CD14-positive monocyte (primary cell): ENCODE measurements around the gene PTGER1. TPM values are rescaled to one million over a fixed set of nuclear protein-coding genes. Genes with fewer than 3 reads are reported as not detected.
A peak's percentile ranks its signal among the peaks of the same experiment; 100 is the strongest.
"Not testable (repeated sequence)": the region's sequence is repeated elsewhere in the genome, so short reads cannot be mapped to it uniquely, and the experiment has no call there.

Source experiments
- DNase-seq, 3 donors: peaks; one replicate each; pipeline ENCODE4 v3.0.0-alpha.2; 2011 to 2022
- H2AFZ ChIP-seq: 2 replicates; pipeline ENCODE4 v1.6.0; 2012; ENCODE audit warnings: mild to moderate bottlenecking, low read depth, low read length, inconsistent platforms; ENCODE audit not compliant: insufficient read depth, poor library complexity, severe bottlenecking
- H3K27ac ChIP-seq, 2 donors: 1 replicate in 1 of 2; 2 replicates in 1 of 2; pipeline ENCODE4 v1.5.1; 2012 to 2013; ENCODE audit warnings: low read length in 2 of 2, control low read depth in 1 of 2, inconsistent platforms in 1 of 2, low read depth in 1 of 2, mild to moderate bottlenecking in 1 of 2
- H3K27me3 ChIP-seq, 2 donors: one replicate each; pipeline versions ENCODE4 v1.6.0 to v1.6.1; 2011 to 2013; ENCODE audit warnings: low read length in 2 of 2; ENCODE audit not compliant: control insufficient read depth in 2 of 2, insufficient read depth in 2 of 2
- H3K36me3 ChIP-seq, 2 donors: replicated peaks in 1 of 2; 1 replicate in 1 of 2; 2 replicates in 1 of 2; pipeline versions ENCODE4 v1.5.1 to v1.6.1; 2012 to 2013; ENCODE audit warnings: low read length in 2 of 2, control low read depth in 1 of 2, inconsistent platforms in 1 of 2, mild to moderate bottlenecking in 1 of 2; ENCODE audit not compliant: insufficient read depth in 2 of 2, control insufficient read depth in 1 of 2
- H3K4me1 ChIP-seq, 2 donors: 1 replicate in 1 of 2; 2 replicates in 1 of 2; pipeline versions ENCODE4 v1.5.1 to v1.6.1; 2012 to 2013; ENCODE audit warnings: low read length in 2 of 2, control low read depth in 1 of 2, inconsistent platforms in 1 of 2, mild to moderate bottlenecking in 1 of 2, moderate library complexity in 1 of 2; ENCODE audit not compliant: insufficient read depth in 2 of 2, control insufficient read depth in 1 of 2
- H3K4me2 ChIP-seq: replicated peaks from 2 replicates; pipeline ENCODE3; 2012; ENCODE audit warnings: low read length, moderate library complexity, mild to moderate bottlenecking; ENCODE audit not compliant: poor library complexity, severe bottlenecking; ENCODE audit errors: extremely low read depth
- H3K4me3 ChIP-seq, 3 experiments: fragments of 200-600 bp in 1 of 3; sonication (generic) in 1 of 3; replicated peaks in 1 of 3; 1 replicate in 2 of 3; 2 replicates in 1 of 3; pipeline ENCODE4 v1.5.1; 2011 to 2013; ENCODE audit warnings: low read length in 3 of 3, mild to moderate bottlenecking in 3 of 3, control low read depth in 2 of 3, low read depth in 2 of 3, inconsistent platforms in 1 of 3, moderate library complexity in 1 of 3
- H3K79me2 ChIP-seq: 2 replicates; pipeline ENCODE4 v1.6.0; 2012; ENCODE audit warnings: mild to moderate bottlenecking, control low read depth, inconsistent platforms, low read length, moderate library complexity; ENCODE audit not compliant: insufficient read depth
- H3K9ac ChIP-seq: 2 replicates; pipeline ENCODE4 v1.6.0; 2017; ENCODE audit warnings: low read length, mild to moderate bottlenecking; ENCODE audit not compliant: insufficient read depth, poor library complexity, severe bottlenecking
- H3K9me3 ChIP-seq, 2 donors: replicated peaks in 1 of 2; 1 replicate in 1 of 2; 2 replicates in 1 of 2; pipeline versions ENCODE4 v1.5.1 to v1.6.1; 2012 to 2013; ENCODE audit warnings: low read length in 2 of 2, control low read depth in 1 of 2; ENCODE audit not compliant: control insufficient read depth in 1 of 2, insufficient read depth in 1 of 2
- H4K20me1 ChIP-seq: 2 replicates; pipeline ENCODE4 v1.6.0; 2012; ENCODE audit warnings: mild to moderate bottlenecking, low read length, control low read depth, moderate library complexity; ENCODE audit not compliant: insufficient read depth
- H3K27ac Mint-ChIP-seq, 7 donors: one replicate each; pipeline ENCODE4 v1.8.0; 2020; ENCODE audit warnings: mild to moderate bottlenecking in 7 of 7, mixed read lengths in 7 of 7, moderate library complexity in 6 of 7, inconsistent platforms in 2 of 7
- H3K27me3 Mint-ChIP-seq, 3 donors: one replicate each; pipeline ENCODE4 v1.8.0; 2021 to 2022; ENCODE audit warnings: low read depth in 3 of 3, mild to moderate bottlenecking in 3 of 3, mixed read lengths in 3 of 3, moderate library complexity in 3 of 3, inconsistent platforms in 1 of 3
- H3K36me3 Mint-ChIP-seq, 2 donors: one replicate each; pipeline ENCODE4 v1.8.0; 2020; ENCODE audit warnings: mixed read lengths in 2 of 2, inconsistent platforms in 1 of 2, mild to moderate bottlenecking in 1 of 2
- H3K4me1 Mint-ChIP-seq: one replicate; pipeline ENCODE4 v1.8.0; 2020; ENCODE audit warnings: mild to moderate bottlenecking, mixed read lengths
- H3K4me3 Mint-ChIP-seq, 2 donors: one replicate each; pipeline ENCODE4 v1.8.0; 2020; ENCODE audit warnings: mild to moderate bottlenecking in 2 of 2, mixed read lengths in 2 of 2, moderate library complexity in 1 of 2
- H3K9me3 Mint-ChIP-seq, 7 donors: one replicate each; pipeline ENCODE4 v1.8.0; 2020 to 2022; ENCODE audit warnings: mixed read lengths in 7 of 7, mild to moderate bottlenecking in 6 of 7, moderate library complexity in 6 of 7, inconsistent platforms in 2 of 7
- CTCF ChIP-seq: fragments of 200-600 bp; IDR thresholded peaks from one replicate; pipeline ENCODE4 v1.8.0; 2022; ENCODE audit warnings: antibody characterized with exemption, mild to moderate bottlenecking
- WGBS: methylation state at CpG from one replicate; pipeline ENCODE4 v1.1.5; 2013; ENCODE audit warnings: missing lambda C conversion rate; ENCODE audit not compliant: insufficient coverage; 5-methylcytosine and 5-hydroxymethylcytosine counted together
- intact Hi-C, 2 donors: fragments of 100-400 bp; cut with micrococcal nuclease; formaldehyde crosslinking; loops; one replicate each; pipeline versions ENCODE4 v1.15.0 to v1.15.1; 2023
- polyA plus RNA-seq, 3 donors: library from polyadenylated mRNA; depleted of rRNA in 1 of 3; unstranded in 2 of 3; stranded (reverse) in 1 of 3; fragments of 300-500 nt in 2 of 3; fragments of >200 nt in 1 of 3; fragmentation: Illumina TruSeq in 2 of 3; gene quantifications; 1 replicate in 2 of 3; 2 replicates in 1 of 3; pipeline ENCODE4 v1.2.3, GENCODE V29; 2012 to 2021

PTGER1 gene
- polyA plus RNA-seq, 3 donors, result not detected

- Histone ChIP-seq H3K27me3 (no peaks in the 10 kb centered on the region), H3K4me1 (peaks cover 20 to 28% of the 10 kb centered on the region in 2 donors), H3K4me2 (no peak overlapping the region), H2AFZ (no peak overlapping the region), H3K9ac (no peak overlapping the region), H3K4me3 (no peak overlapping the region), H4K20me1 (peaks cover 75% of the 10 kb centered on the region), H3K9me3 (no peaks in the 10 kb centered on the region), H3K79me2 (no peaks in the 10 kb centered on the region), H3K27ac (no peak overlapping the region), H3K36me3 (peaks cover 68 to 88% of the 10 kb centered on the region in 2 donors)
- no peak for DNase-seq
- 94% methylated on average over 2 of the region's 2 CpGs for WGBS
- Mint-ChIP-seq H3K27ac (peak overlapping the region in 1 of 7 donors; percentile 5), H3K4me1 (peaks cover 27% of the 10 kb centered on the region), H3K36me3 (peaks cover 67 to 98% of the 10 kb centered on the region in 2 donors), H3K4me3 (no peak overlapping the region), H3K27me3 (no peaks in the 10 kb centered on the region), H3K9me3 (peaks cover 0 to 2% (median 0%) of the 10 kb centered on the region in 7 donors)
- intact Hi-C loops, result no loop called here
- no peak for TF ChIP-seq CTCF
These were observed 14.2 kb downstream of the PTGER1 start for GRCh38 chr19:14460935-14461334.

GRCh38 chr19:14459703-14460102 lies 15.5 kb downstream of the PTGER1 start:
- H3K4me1 Mint-ChIP-seq, result peaks cover 27% of the 10 kb centered on the region
- peak overlapping the region; percentile 9 to 43 for H3K27ac ChIP-seq
- H3K4me2 ChIP-seq, result no peak overlapping the region
- peaks cover 69 to 98% of the 10 kb centered on the region in 2 donors for H3K36me3 Mint-ChIP-seq
- H3K27me3 ChIP-seq, result no peaks in the 10 kb centered on the region
- H3K36me3 ChIP-seq, result peaks cover 67 to 88% of the 10 kb centered on the region in 2 donors
- no CpG with 5 or more reads among the region's 5 CpGs for WGBS
- no peak for TF ChIP-seq CTCF
- no peaks in the 10 kb centered on the region for H3K9me3 ChIP-seq
- no peaks in the 10 kb centered on the region for H3K27me3 Mint-ChIP-seq
- peaks cover 74% of the 10 kb centered on the region for H4K20me1 ChIP-seq
- no peak overlapping the region for H3K4me3 Mint-ChIP-seq
- peak overlapping the region in 4 of 7 donors; percentile 13 to 70 (median 46) for H3K27ac Mint-ChIP-seq
- intact Hi-C loops, result loop anchor here in 1 of 2 donors (1.0 kb wide), 1 partner anchor 9 kb away; no protein-coding TSS in a partner anchor
- H3K79me2 ChIP-seq, result no peaks in the 10 kb centered on the region
- H3K9ac ChIP-seq, result no peak overlapping the region
- no peak overlapping the region for H2AFZ ChIP-seq
- H3K4me1 ChIP-seq, result peaks cover 20 to 28% of the 10 kb centered on the region in 2 donors
- peak in 1 of 3 donors; percentile 5 for DNase-seq
- peaks cover 0 to 1% (median 0%) of the 10 kb centered on the region in 7 donors for H3K9me3 Mint-ChIP-seq
- H3K4me3 ChIP-seq, result no peak overlapping the region

GRCh38 chr19:14452303-14452702 lies 22.9 kb downstream of the PTGER1 start:
- H3K9ac ChIP-seq, H3K27me3 ChIP-seq, H3K4me3 Mint-ChIP-seq, H3K27me3 Mint-ChIP-seq, H3K4me2 ChIP-seq, intact Hi-C loops, H3K27ac Mint-ChIP-seq, H3K9me3 Mint-ChIP-seq, H3K9me3 ChIP-seq, H3K27ac ChIP-seq, H3K4me1 Mint-ChIP-seq, DNase-seq, H2AFZ ChIP-seq, H3K4me3 ChIP-seq, H3K4me1 ChIP-seq: not testable (repeated sequence)
- Histone ChIP-seq H4K20me1 (peaks cover 60% of the 10 kb centered on the region), H3K36me3 (peaks cover 74 to 95% of the 10 kb centered on the region in 2 donors), H3K79me2 (peaks cover 16% of the 10 kb centered on the region)
- H3K36me3 Mint-ChIP-seq, result peaks cover 76 to 96% of the 10 kb centered on the region in 2 donors
- WGBS, result 100% methylated on average over 3 of the region's 3 CpGs
